HG02870 (cell line): Measurements from ENCODE around the gene BMPR2.
"Not testable (repeated sequence)": the region's sequence is repeated elsewhere in the genome, so short reads cannot be mapped to it uniquely, and the experiment has no call there.

ENCODE experiments used
- ATAC-seq: cut with Tn5 transposase; IDR thresholded peaks from one replicate; pipeline ENCODE4 v1.9.1; 2021; ENCODE audit warnings: mild to moderate bottlenecking, moderate library complexity; ENCODE audit not compliant: unreplicated experiment

The BMPR2 gene

GRCh38 chr2:202444000-202444399, 67.9 kb downstream of the BMPR2 start:
- no peak for ATAC-seq

- ATAC-seq: no peak
Observed at GRCh38 chr2:202449344-202449743, 73.2 kb downstream of the BMPR2 start.

GRCh38 chr2:202450785-202451184, 74.7 kb downstream of the BMPR2 start:
- ATAC-seq: no peak

- no peak for ATAC-seq
Observed at GRCh38 chr2:202452744-202453143, 76.6 kb downstream of the BMPR2 start.

GRCh38 chr2:202454536-202454935, 78.4 kb downstream of the BMPR2 start:
- ATAC-seq: no peak

GRCh38 chr2:202455114-202455513, 79.0 kb downstream of the BMPR2 start:
- ATAC-seq: no peak

GRCh38 chr2:202460119-202460518, 84.0 kb downstream of the BMPR2 start:
- no peak for ATAC-seq

- no peak for ATAC-seq
Observed at GRCh38 chr2:202479090-202479489, 103.0 kb downstream of the BMPR2 start.

GRCh38 chr2:202479610-202480009, 103.5 kb downstream of the BMPR2 start:
- no peak for ATAC-seq

- ATAC-seq: no peak
Observed at GRCh38 chr2:202486351-202486750, 110.2 kb downstream of the BMPR2 start.

GRCh38 chr2:202488671-202489070, 112.5 kb downstream of the BMPR2 start:
- ATAC-seq: no peak

GRCh38 chr2:202490479-202490878, 114.4 kb downstream of the BMPR2 start:
- no peak for ATAC-seq

- no peak for ATAC-seq
Observed at GRCh38 chr2:202491514-202491913, 115.4 kb downstream of the BMPR2 start.

GRCh38 chr2:202494300-202495229, 118.4 kb downstream of the BMPR2 start:
- ATAC-seq: no peak

- ATAC-seq: no peak
Observed at GRCh38 chr2:202495230-202495604, 119.1 kb downstream of the BMPR2 start.

- not testable (repeated sequence) for ATAC-seq
Observed at GRCh38 chr2:202496835-202497472, 120.8 kb downstream of the BMPR2 start.

- ATAC-seq: not testable (repeated sequence)
Observed at GRCh38 chr2:202497473-202497866, 121.3 kb downstream of the BMPR2 start.

- not testable (repeated sequence) for ATAC-seq
Observed at GRCh38 chr2:202499841-202500240, 123.7 kb downstream of the BMPR2 start.

GRCh38 chr2:202503276-202503675, 127.1 kb downstream of the BMPR2 start:
- ATAC-seq: not testable (repeated sequence)

- ATAC-seq: no peak
Observed at GRCh38 chr2:202508686-202509085, 132.6 kb downstream of the BMPR2 start.

GRCh38 chr2:202510911-202511310, 134.8 kb downstream of the BMPR2 start:
- no peak for ATAC-seq

- no peak for ATAC-seq
Observed at GRCh38 chr2:202512176-202512575, 136.0 kb downstream of the BMPR2 start.
